Activated CD4-positive, alpha-beta T cell treated with anti-CD3 and anti-CD28 coated beads, Interleukin-2, Interleukin-4, amounts not matched to agents 100 ng/mL and 50 ng/mL, durations not matched to agents 16 hours and 8 hours (primary cell): ENCODE measurements around the gene EBF4.

Experiments
- DNase-seq: peaks from one replicate; pipeline ENCODE4 v3.0.0-alpha.2; 2020; ENCODE audit warnings: low spot score

The EBF4 gene

GRCh38 chr20:2700913-2701620 is 8.5 kb downstream of the EBF4 start:
- no peak for DNase-seq

- DNase-seq, result no peak
Observed at GRCh38 chr20:2701671-2702081, 9.1 kb downstream of the EBF4 start.

GRCh38 chr20:2703716-2704475 is 11.3 kb downstream of the EBF4 start:
- no peak for DNase-seq

DNA sequence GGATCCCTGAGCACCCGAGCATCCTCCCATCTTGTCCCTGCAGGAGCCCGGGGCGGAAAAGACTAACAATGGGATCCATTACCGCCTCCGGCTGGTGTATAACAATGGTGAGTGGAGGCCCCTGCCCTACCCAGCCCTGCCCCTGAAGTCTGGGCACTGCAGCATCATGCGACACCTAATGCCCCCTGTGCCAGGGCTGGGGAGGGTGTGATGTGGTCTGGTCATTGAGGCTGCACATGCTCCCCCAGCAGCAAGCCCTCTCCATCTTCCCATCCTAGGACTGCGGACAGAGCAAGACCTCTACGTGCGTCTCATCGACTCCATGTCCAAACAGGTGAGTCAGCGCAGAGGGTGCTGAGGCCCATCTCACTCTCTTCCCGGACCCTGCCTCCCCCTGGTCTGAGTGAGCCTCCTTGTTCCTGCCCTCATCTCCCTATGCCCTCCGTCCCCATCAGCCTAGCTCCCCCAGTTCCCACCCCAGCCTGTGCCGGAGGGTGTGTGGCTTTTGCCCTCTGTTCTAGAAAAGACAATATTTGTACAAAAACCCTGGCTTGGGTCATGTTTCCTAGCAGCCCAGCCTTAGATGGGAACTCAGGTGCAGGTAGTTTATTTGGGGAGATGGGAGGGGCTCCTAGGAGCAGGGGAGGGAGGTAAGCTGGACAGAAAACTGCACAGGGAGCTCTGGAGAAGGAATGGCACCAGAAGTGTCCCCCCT is 13.5 kb downstream of the EBF4 start:
- DNase-seq, result no peak

GRCh38 chr20:2706688-2707352 is 14.2 kb downstream of the EBF4 start:
- peak; percentile 42 for DNase-seq

DNA sequence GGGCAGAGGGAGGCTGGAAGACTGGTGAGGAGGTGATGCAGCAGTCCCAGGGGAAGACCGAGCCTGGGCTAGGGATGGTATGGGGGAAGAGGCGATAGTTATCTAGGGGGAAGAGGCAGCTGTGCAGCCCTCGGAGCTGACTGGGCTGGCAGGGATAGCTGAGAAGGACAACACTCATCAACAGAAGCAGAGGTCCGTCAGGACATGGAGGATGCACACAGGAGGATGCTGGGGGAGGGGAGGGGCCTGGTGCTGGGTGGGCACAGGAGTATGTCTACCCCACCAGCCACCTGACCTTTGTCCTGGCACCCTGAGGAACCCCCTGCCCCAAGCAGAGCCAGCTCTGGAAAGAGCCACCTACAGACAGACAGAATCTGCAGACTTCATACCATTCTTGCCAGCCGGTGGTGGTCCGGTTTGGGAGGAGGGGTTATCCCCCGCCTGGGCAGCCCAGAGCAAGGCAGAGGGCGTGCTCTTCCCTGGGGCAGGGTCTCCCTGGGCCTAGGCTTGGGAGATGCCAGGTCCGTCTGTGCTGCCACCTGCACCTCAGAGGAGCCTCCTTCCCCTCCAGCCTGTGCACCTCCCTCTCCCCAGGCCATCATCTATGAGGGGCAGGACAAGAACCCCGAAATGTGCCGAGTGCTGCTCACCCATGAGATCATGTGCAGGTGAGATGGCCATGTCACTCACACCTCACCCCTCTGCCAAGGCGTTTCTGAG is 14.9 kb downstream of the EBF4 start:
- no peak for DNase-seq

DNA sequence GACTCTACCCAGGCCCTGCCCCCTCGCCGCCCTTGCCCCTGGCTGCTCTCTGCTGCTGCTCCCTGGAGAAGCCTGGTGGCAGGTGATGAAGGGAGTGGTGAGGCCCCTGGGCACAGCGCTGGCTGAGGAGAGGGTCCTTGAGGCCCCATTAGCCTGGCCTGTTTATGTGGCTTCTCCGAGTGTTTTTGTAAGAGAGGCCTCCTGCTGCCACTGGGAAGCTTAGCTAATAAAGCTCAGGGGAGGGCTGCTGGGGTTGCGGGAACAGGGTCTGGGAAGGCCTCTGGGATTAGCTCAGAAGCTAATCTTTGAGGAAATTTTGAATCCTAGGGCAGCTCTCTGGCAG is 15.5 kb downstream of the EBF4 start:
- no peak for DNase-seq

- DNase-seq, result no peak
Observed at GRCh38 chr20:2708665-2709064, 16.1 kb downstream of the EBF4 start.

DNA sequence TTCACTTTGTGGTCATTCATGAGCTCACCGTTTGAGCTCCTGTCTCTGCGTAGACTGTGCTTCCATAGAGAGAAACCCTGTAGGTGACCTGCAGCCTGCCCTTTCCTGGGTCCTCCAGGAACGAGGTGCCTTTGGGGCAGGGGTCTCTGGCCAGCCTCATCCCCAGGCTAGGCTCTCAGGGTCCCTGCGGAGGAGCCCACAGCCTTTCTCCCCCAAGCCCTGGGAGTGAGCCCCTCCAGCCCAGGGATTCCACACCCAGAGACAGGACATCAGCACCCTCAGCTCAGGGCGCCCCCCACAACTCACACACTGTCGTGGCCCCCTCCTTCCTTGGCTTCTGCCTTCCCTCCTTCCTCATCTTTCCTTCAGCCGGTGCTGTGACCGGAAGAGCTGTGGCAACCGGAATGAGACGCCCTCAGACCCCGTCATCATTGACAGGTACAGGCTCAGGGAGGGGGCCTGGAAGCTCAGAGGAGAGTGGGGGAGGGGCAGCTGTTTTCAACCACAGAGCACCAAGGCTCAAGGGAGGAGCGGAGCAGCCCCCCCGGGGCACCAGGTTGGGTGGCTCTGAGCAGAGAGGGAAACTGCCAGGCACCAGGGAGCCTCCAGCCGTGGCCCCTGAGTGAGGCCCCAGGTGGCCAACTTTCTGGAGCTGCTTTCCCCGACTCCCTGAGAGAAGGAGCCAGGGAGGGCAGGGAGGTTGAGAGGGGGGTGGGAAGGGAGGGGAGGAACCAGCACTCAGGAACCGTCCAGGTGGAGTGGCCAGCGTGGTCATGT is 16.8 kb downstream of the EBF4 start:
- DNase-seq, result no peak

DNA sequence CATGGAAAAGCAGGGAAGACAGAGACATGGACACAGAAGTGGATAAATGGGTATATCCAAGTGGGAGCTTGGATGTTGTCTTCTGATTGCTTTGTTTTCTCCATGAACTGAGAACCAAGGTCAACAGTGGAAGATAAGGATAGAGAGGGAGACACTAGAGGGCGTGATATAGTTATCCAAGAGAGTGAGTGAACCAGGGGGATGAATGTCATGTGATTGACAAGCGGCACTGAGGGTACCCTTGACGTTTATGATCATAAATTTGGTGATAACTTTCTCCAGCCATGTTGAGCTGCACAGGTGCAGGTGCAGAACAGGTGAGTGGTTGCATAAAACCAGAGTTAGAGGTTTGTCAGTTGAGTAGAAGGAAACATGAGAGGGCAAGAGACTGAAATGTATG is 20.7 kb downstream of the EBF4 start:
- no peak for DNase-seq

DNA sequence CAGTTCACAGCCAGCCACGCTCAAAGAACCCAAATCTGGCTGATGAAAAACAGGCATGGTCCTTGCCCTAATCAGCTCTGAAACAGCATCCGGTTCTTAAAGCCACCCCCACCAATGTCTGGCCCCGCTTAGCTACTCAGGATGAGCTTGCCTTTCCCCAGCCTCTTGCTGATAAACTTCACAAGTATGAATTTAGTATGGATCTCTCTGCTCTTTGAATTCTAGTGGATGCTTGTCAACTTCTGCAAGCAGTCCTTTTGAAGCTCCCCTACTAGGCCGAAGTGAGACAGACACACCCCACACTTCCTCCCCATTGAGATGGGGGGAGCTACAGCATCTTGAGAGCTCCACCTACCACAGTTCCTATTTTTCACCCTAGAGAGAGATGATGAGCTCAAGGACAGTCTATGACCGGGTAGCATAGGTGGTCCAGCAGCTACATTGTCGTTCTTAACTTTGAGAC is 36.7 kb downstream of the EBF4 start:
- DNase-seq, result no peak

- no peak for DNase-seq
Observed at GRCh38 chr20:2729791-2730190, 37.2 kb downstream of the EBF4 start.

DNA sequence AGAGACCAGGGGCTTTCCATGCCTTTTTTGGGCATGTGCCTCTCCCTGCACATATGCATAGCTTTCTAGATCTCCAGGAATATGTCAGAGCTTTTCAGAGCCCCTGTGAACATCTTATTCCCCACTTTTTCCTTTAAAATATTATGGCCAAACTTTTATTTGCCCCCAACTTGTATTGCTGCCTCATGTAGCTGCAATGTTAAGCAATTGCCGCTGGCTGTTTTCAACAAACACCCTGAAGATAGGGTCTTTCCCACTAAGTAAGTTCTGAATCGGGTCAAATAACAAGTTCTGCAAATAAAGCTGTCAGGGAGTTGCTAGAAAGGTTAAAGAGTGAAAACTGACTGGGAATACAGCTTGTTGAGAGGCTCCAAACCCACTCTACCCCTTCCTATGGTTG is 42.3 kb downstream of the EBF4 start:
- DNase-seq, result no peak

GRCh38 chr20:2736441-2736840 is 43.9 kb downstream of the EBF4 start:
- no peak for DNase-seq

DNA sequence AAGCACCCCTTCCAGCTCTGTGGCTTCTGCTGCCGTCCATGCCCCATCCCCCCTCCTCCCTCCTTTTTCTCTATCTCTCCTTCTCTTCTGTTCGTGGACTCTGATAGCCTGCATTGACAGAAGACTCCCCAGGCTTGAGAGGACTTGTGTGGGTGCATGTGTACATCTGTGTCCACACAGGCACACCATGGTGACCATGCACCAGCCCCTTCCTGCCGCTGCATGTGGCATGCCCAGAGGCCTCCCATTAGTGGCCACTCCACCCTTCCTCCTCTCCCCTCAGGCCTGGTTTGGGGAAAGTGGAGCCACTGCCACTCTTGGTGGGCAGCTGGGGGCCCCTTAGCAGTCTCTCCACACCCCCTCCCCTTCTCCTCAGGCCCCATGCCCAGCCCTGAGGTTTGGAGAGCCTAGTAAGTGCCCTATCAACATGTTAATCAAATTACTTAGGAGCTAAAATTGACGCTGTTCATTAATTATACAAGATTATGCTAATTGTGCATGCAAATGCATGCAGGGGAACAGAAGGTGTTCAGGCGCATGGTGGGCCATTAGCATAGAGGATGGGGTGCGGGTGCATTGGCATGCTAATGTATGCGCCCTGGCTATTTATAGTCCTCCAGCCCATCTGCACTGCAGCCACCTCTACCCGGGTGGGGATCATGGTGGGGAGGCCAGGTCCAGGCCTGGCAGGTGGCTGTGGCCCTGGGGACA is 45.9 kb downstream of the EBF4 start:
- DNase-seq, result no peak

GRCh38 chr20:2739042-2739398 is 46.4 kb downstream of the EBF4 start:
- no peak for DNase-seq

DNA sequence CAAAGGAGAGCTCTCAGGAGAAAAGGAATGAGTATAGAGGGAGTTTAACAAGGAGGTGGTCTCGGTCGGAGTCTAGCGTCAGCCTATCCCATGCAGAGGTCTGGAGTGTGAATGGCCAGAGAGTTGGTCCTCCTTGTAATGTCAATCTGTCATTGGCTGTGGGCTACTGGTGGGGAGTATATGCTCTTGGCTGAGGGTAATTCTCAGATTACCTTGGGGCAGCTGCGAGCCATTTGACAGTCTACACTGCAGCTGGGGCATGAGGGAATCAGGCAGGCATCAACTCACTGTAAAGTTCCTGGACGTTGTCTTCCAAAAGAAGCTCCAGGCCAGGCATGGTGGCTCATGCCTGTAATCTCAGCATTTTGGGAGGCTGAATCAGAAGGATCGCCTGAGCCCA is 48.1 kb downstream of the EBF4 start:
- no peak for DNase-seq

DNA sequence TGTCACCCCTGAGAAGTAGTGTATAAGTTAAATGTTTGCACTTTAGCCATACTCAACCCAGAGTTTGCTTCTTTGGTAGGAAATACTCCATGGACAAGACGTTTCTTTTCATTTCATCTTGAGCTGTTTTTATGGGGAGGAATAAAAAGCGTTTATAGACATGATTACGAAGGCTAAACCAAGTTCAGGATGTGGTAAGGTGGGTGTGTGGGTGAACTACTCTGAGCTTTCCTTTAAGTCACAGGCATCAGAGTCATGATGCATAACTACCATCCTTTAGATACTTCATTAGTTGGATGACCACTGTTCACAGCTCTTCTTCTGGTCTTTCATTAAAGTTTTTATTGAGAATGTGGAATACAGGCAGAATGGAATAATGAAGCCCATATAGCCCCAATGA is 48.9 kb downstream of the EBF4 start:
- peak; percentile 29 for DNase-seq

- no peak for DNase-seq
Observed at GRCh38 chr20:2741881-2742280, 49.3 kb downstream of the EBF4 start.

- DNase-seq, result no peak
Observed at GRCh38 chr20:2742431-2742830, 49.9 kb downstream of the EBF4 start.
